ENCODE results near the gene TANGO6. TPM values are rescaled to one million over a fixed set of nuclear protein-coding genes. Genes with fewer than 3 reads are reported as not detected.

The TANGO6 gene

GRCh38 chr16:69132424-69133252 is 289.3 kb downstream of the TANGO6 start, which contains the start of the genes CHTF8 and UTP4:
Gene CHTF8, minus strand, starts transcription at chr16:69132588. Its CDS starts 11,130 bp downstream, at chr16:69121458.
Gene UTP4, plus strand, starts transcription at chr16:69132649. Its CDS starts 811 bp downstream, at chr16:69133460.
- Histone ChIP-seq H3K27me3 (ENCODE audit: control insufficient read depth, insufficient read depth, low read length) (no peaks in the 10 kb centered on the region), H3K4me1 (ENCODE audit: control insufficient read depth, insufficient read depth, low read length) (peaks cover 21% of the 10 kb centered on the region), H3K4me3 (ENCODE audit: low read length) (peak within 1 kb of the TSS; percentile 95), H3K9ac (ENCODE audit: low read depth, low read length) (peak within 1 kb of the TSS; percentile 100), H3K36me3 (ENCODE audit: insufficient read depth, low read length) (peaks cover 21% of the 10 kb centered on the region), H3K4me2 (ENCODE audit: low read length) (peak within 1 kb of the TSS; percentile 88), H3K9me3 (replicated peaks; ENCODE audit: low read length) (no peaks in the 10 kb centered on the region)

GRCh38 chr16:69133373-69133954 is 290.1 kb downstream of the TANGO6 start:
- no peaks in the 10 kb centered on the region for H3K9me3 ChIP-seq (replicated peaks; ENCODE audit: low read length)

More at GRCh38 chr16:69133373-69133954, 290.1 kb downstream of the TANGO6 start:
- Histone ChIP-seq H3K36me3 (ENCODE audit: insufficient read depth, low read length) (peaks cover 26% of the 10 kb centered on the region), H3K4me1 (ENCODE audit: control insufficient read depth, insufficient read depth, low read length) (peaks cover 21% of the 10 kb centered on the region), H3K9ac (ENCODE audit: low read depth, low read length) (peak overlapping the region; percentile 90), H3K4me3 (ENCODE audit: low read length) (peak overlapping the region; percentile 95), H3K4me2 (ENCODE audit: low read length) (peak overlapping the region; percentile 81), H3K27me3 (ENCODE audit: control insufficient read depth, insufficient read depth, low read length) (no peaks in the 10 kb centered on the region)

Small RNA genes lying within 50 kb of the gene (small RNA-seq; reads per million reads assigned to genes)
- gene RF00019 (not detected), gene RF00066 (not detected), gene RNU6-898P (not detected)
